Measurements from ENCODE around the gene EXOC6B. TPM values are rescaled to one million over a fixed set of nuclear protein-coding genes. Genes with fewer than 3 reads are reported as not detected.

Gene EXOC6B
- total RNA-seq, 4 donors from 2014 or later, result 14.6 to 49.6 (median 19.3) TPM

GRCh38 chr2:72211350-72211749 is 614.5 kb downstream of the EXOC6B start:
- no peak overlapping the region for H3K4me3 ChIP-seq
- H3K27me3 ChIP-seq, result no peaks in the 10 kb centered on the region
- DNase-seq, result no peak
- ATAC-seq, result no peak
- in situ Hi-C loops (cut with MboI; ENCODE audit: low sequenced_read_pairs in 4 of 4) (no loop called here), intact Hi-C loops (cut with DNase I; ENCODE audit: low total_unique reads) (no loop called here)
- no peaks in the 10 kb centered on the region for H3K9me3 ChIP-seq
- no peak overlapping the region for H3K27ac ChIP-seq
- no peak for TF ChIP-seq CTCF (IDR thresholded peaks at IDR 0.05 in 4 of 5, conservative IDR thresholded peaks at IDR 0.05 in 1 of 5)
- no peak for TF ChIP-seq POLR2A (IDR thresholded peaks at IDR 0.05)
- H3K36me3 ChIP-seq, result no peaks in the 10 kb centered on the region
- H3K4me1 ChIP-seq, result no peaks in the 10 kb centered on the region

- DNase-seq, result no peak
- Histone ChIP-seq H3K27ac (no peak overlapping the region), H3K27me3 (no peaks in the 10 kb centered on the region), H3K36me3 (no peaks in the 10 kb centered on the region), H3K4me1 (no peaks in the 10 kb centered on the region), H3K9me3 (no peaks in the 10 kb centered on the region), H3K4me3 (no peak overlapping the region)
- TF ChIP-seq POLR2A (IDR thresholded peaks at IDR 0.05) (no peak), CTCF (IDR thresholded peaks at IDR 0.05 in 4 of 5, conservative IDR thresholded peaks at IDR 0.05 in 1 of 5) (no peak)
- in situ Hi-C loops (cut with MboI; ENCODE audit: low sequenced_read_pairs in 4 of 4) (no loop called here), intact Hi-C loops (cut with DNase I; ENCODE audit: low total_unique reads) (no loop called here)
- no peak for ATAC-seq
Measured at GRCh38 chr2:72210470-72210869, 615.4 kb downstream of the EXOC6B start.

GRCh38 chr2:72208225-72208624 is 617.6 kb downstream of the EXOC6B start:
- intact Hi-C loops (cut with DNase I; ENCODE audit: low total_unique reads), result no loop called here
- no peak for TF ChIP-seq CTCF (IDR thresholded peaks at IDR 0.05 in 4 of 5, conservative IDR thresholded peaks at IDR 0.05 in 1 of 5)
- TF ChIP-seq POLR2A (IDR thresholded peaks at IDR 0.05), result no peak
- H3K27ac ChIP-seq, result no peak overlapping the region
- H3K4me1 ChIP-seq, result peaks cover 0 to 8% of the 10 kb centered on the region in 2 donors
- no peaks in the 10 kb centered on the region for H3K9me3 ChIP-seq
- H3K4me3 ChIP-seq, result no peak overlapping the region
- no peaks in the 10 kb centered on the region for H3K27me3 ChIP-seq
- ATAC-seq, result no peak
- in situ Hi-C loops (cut with MboI; ENCODE audit: low sequenced_read_pairs in 4 of 4), result no loop called here
- DNase-seq, result no peak
- no peaks in the 10 kb centered on the region for H3K36me3 ChIP-seq

- no peak overlapping the region for H3K4me3 ChIP-seq
- no peaks in the 10 kb centered on the region for H3K36me3 ChIP-seq
- intact Hi-C loops (cut with DNase I; ENCODE audit: low total_unique reads), result no loop called here
- no peaks in the 10 kb centered on the region for H3K27me3 ChIP-seq
- no peak for DNase-seq
- H3K9me3 ChIP-seq, result no peaks in the 10 kb centered on the region
- no peak for ATAC-seq
- TF ChIP-seq POLR2A (IDR thresholded peaks at IDR 0.05) (no peak), CTCF (IDR thresholded peaks at IDR 0.05 in 4 of 5, conservative IDR thresholded peaks at IDR 0.05 in 1 of 5) (no peak)
- H3K4me1 ChIP-seq, result peaks cover 0 to 8% of the 10 kb centered on the region in 2 donors
- H3K27ac ChIP-seq, result no peak overlapping the region
- in situ Hi-C loops (cut with MboI; ENCODE audit: low sequenced_read_pairs in 4 of 4), result no loop called here
Measured at GRCh38 chr2:72207334-72207733, 618.5 kb downstream of the EXOC6B start.

- no peak for ATAC-seq
Measured at GRCh38 chr2:72205504-72205881, 620.3 kb downstream of the EXOC6B start.

More at GRCh38 chr2:72205504-72205881, 620.3 kb downstream of the EXOC6B start:
- no peak for DNase-seq
- Histone ChIP-seq H3K27ac (no peak overlapping the region), H3K36me3 (no peaks in the 10 kb centered on the region), H3K4me1 (peaks cover 0 to 8% of the 10 kb centered on the region in 2 donors), H3K27me3 (no peaks in the 10 kb centered on the region), H3K4me3 (no peak overlapping the region), H3K9me3 (no peaks in the 10 kb centered on the region)
- TF ChIP-seq CTCF (IDR thresholded peaks at IDR 0.05 in 4 of 5, conservative IDR thresholded peaks at IDR 0.05 in 1 of 5) (no peak), POLR2A (IDR thresholded peaks at IDR 0.05) (no peak)
- in situ Hi-C loops (cut with MboI; ENCODE audit: low sequenced_read_pairs in 4 of 4), result no loop called here
- intact Hi-C loops (cut with DNase I; ENCODE audit: low total_unique reads), result no loop called here

Measured in gastrocnemius medialis (tissue), 4 donors.